H1 (cell line): Measurements from ENCODE around the gene TLR7. TPM values are rescaled to one million over a fixed set of nuclear protein-coding genes. Genes with fewer than 3 reads are reported as not detected.

Experiments
- BACH1 ChIP-seq: IDR thresholded peaks from 2 replicates; pipeline ENCODE4 v1.6.1; 2012; ENCODE audit warnings: low read length, improper control_type of control experiment
- CBX5 ChIP-seq: fragments of 300-800, 300-1000 bp; sonication (generic); IDR thresholded peaks from 2 replicates; pipeline ENCODE4 v1.7.1; 2016; ENCODE audit warnings: antibody characterized with exemption, low read length, low read depth
- SIRT6 ChIP-seq: IDR thresholded peaks from one replicate; pipeline ENCODE4 v1.7.1; 2012; ENCODE audit warnings: low read length, inconsistent platforms
- SP1 ChIP-seq: IDR thresholded peaks from 2 replicates; pipeline ENCODE4 v1.6.1; 2011; ENCODE audit warnings: low read depth, low read length
- polyA plus RNA-seq, 7 experiments: library from polyadenylated mRNA; depleted of rRNA in 3 of 7; stranded (reverse) in 5 of 7; unstranded in 2 of 7; fragments of >200 nt in 5 of 7; fragments of 200-250 nt in 2 of 7; gene quantifications; 1 replicate in 5 of 7; 2 replicates in 1 of 7; 4 replicates in 1 of 7; pipeline versions ENCODE4 v1.2.1 to v1.2.3, GENCODE V29; 2011 to 2013; ENCODE audit warnings: missing spikeins in 2 of 7, mixed read lengths in 2 of 7
- total RNA-seq: library from RNA; stranded (reverse); fragmentation: NEBNext Ultra II Directional; extraction: Animal tissue kit (Norgen Biotek cat#: 25700); gene quantifications from 2 replicates; pipeline ENCODE4 v1.2.1, GENCODE V29; 2021
- TF ChIP-seq, protein P1 (sequence below), 3 experiments: IDR thresholded peaks; 1 replicate in 2 of 3; 2 replicates in 1 of 3; pipeline versions ENCODE4 v1.5.1 to v1.6.1; 2011; ENCODE audit warnings: low read length in 3 of 3, mild to moderate bottlenecking in 3 of 3, inconsistent platforms in 2 of 3, low read depth in 1 of 3, moderate library complexity in 1 of 3; ENCODE audit not compliant: insufficient read depth in 1 of 3; ENCODE audit errors: control extremely low read depth in 1 of 3
- TF ChIP-seq, protein P2 (sequence below): IDR thresholded peaks from 2 replicates; pipeline ENCODE4 v1.6.1; 2012; ENCODE audit warnings: inconsistent platforms

The TLR7 gene
- total and polyA plus RNA-seq, 2 of the 8 experiments (the other 6 are each of a cell fraction or from before 2014, with no cell fraction given), result 0.02 TPM; not detected in 1

DNA sequence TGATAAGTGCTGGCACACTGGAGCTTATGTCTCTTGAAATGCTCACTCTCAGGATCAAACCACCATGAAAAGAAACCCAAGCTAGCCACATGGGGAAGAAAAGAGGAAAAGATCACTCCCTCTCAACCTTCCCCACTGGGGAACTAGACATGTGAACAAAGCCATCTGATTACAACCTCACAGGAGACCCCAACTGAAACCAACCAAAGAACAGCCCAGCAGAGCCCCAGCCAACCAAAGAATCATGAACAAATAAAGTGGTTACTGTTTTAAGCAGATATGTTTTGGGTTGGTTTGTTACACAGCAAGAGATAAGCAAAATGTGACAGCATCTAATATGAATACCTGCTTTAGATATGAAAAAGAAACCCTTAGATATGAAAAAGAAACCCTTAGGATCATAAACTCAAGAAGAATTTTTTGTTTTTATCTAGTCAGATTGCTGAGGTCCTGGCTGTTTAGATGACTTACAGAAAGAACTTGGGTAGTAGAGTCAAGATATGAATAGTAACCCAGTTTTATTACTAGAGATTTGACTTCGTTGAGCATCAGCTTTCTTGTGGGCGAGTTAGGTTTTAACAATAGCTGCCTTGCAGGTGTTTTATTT lies 23.7 kb upstream of the TLR7 start (continued):
- TF ChIP-seq, protein P1, sequence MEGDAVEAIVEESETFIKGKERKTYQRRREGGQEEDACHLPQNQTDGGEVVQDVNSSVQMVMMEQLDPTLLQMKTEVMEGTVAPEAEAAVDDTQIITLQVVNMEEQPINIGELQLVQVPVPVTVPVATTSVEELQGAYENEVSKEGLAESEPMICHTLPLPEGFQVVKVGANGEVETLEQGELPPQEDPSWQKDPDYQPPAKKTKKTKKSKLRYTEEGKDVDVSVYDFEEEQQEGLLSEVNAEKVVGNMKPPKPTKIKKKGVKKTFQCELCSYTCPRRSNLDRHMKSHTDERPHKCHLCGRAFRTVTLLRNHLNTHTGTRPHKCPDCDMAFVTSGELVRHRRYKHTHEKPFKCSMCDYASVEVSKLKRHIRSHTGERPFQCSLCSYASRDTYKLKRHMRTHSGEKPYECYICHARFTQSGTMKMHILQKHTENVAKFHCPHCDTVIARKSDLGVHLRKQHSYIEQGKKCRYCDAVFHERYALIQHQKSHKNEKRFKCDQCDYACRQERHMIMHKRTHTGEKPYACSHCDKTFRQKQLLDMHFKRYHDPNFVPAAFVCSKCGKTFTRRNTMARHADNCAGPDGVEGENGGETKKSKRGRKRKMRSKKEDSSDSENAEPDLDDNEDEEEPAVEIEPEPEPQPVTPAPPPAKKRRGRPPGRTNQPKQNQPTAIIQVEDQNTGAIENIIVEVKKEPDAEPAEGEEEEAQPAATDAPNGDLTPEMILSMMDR (IDR thresholded peaks at IDR 0.05; ENCODE audit: control extremely low read depth in 1 of 3, insufficient read depth in 1 of 3, low read depth in 1 of 3, low read length in 3 of 3), result no peak
- TF ChIP-seq CBX5 (no peak), SIRT6 (no peak), BACH1 (no peak), SP1 (no peak)
- TF ChIP-seq, protein P2, sequence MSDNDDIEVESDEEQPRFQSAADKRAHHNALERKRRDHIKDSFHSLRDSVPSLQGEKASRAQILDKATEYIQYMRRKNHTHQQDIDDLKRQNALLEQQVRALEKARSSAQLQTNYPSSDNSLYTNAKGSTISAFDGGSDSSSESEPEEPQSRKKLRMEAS, result no peak
